ENCODE measurements around the gene SEMA4F.
"Not testable (repeated sequence)": the region's sequence is repeated elsewhere in the genome, so short reads cannot be mapped to it uniquely, and the experiment has no call there.

SEMA4F gene

GRCh38 chr2:74620671-74621070 is 33.4 kb upstream of the SEMA4F start:
- no peak for TF ChIP-seq CTCF (IDR thresholded peaks at IDR 0.05; ENCODE audit: low read depth, low read length)
- DNase-seq (ENCODE audit: low read depth in 2 of 2) = no peak
- H3K4me3 ChIP-seq (replicated peaks in 1 of 2; ENCODE audit: low read depth in 2 of 2, low read length in 2 of 2) = no peak overlapping the region

DNA sequence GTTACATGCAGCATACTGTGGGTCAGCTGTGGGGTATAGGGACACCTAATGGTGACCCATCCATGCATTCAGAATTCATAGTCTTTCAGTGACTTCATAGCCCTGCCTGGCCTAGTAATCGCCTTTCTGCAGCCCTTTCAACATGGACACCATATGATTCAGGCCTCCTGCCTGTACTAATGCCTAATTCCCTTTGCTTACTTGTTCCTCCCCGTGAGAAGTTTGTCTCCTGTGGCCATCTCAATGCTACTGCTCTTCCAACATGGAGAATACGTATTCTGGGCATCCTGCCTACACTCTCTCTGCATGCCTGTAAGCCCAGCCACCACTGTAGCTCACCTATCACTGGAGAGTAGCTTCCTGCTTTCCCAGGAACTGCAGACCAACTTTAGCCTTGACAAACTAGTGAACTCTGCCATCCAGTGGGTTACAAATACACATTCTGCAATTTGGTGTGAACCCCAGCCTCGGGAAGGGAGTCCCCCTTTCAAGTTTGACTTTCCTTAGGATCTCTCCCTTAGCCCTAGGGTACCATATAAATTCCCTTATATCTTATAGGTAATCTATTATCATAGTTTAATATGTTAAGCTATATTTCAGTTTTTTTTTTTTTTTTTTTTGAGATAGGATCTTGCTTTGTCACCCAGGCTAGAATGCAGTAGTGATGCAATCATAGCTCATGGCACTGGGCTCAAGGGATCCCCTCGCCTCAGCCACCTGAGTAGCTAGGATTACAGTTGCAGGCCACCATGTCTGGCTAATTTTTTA is 28.2 kb upstream of the SEMA4F start:
- no peak for TF ChIP-seq CTCF (IDR thresholded peaks at IDR 0.05; ENCODE audit: low read depth, low read length)
- no peak overlapping the region for H3K4me3 ChIP-seq (replicated peaks in 1 of 2; ENCODE audit: low read depth in 2 of 2, low read length in 2 of 2)
- DNase-seq (ENCODE audit: low read depth in 2 of 2) = no peak

- H3K4me3 ChIP-seq (replicated peaks in 1 of 2; ENCODE audit: low read depth in 2 of 2, low read length in 2 of 2) = no peak overlapping the region
- no peak for DNase-seq (ENCODE audit: low read depth in 2 of 2)
- no peak for TF ChIP-seq CTCF (IDR thresholded peaks at IDR 0.05; ENCODE audit: low read depth, low read length)
Observed at GRCh38 chr2:74628538-74629105, 25.4 kb upstream of the SEMA4F start.

DNA sequence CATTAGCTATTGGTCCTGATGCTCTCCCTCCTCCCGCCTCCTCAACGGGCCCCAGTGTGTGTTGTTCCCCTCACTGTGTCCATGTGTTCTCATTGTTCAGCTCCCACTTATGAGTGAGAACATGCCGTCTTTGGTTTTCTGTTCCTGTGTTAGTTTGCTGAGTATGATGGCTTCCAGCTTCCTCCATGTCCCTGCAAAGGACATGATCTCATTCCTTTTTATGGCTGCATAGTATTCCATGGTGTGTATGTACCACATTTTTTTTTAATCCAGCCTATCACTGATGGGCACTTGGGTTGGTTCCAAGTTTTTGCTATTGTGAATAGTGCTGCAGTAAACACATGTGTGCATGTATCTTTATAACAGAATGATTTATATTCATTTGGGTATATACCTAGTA is 23.6 kb upstream of the SEMA4F start:
- H3K4me3 ChIP-seq (replicated peaks in 1 of 2; ENCODE audit: low read depth in 2 of 2, low read length in 2 of 2); DNase-seq (ENCODE audit: low read depth in 2 of 2): not testable (repeated sequence)

- peak; percentile 21 for TF ChIP-seq CTCF (IDR thresholded peaks at IDR 0.05; ENCODE audit: low read depth, low read length)
- peak; percentile 27 to 40 for DNase-seq (ENCODE audit: low read depth in 2 of 2)
Observed at GRCh38 chr2:74632209-74632938, 21.7 kb upstream of the SEMA4F start.

GRCh38 chr2:74632939-74633312 is 21.1 kb upstream of the SEMA4F start:
- TF ChIP-seq CTCF (IDR thresholded peaks at IDR 0.05; ENCODE audit: low read depth, low read length) = no peak
- H3K4me3 ChIP-seq (replicated peaks in 1 of 2; ENCODE audit: low read depth in 2 of 2, low read length in 2 of 2) = no peak overlapping the region
- no peak for DNase-seq (ENCODE audit: low read depth in 2 of 2)

More at GRCh38 chr2:74632209-74632938, 21.7 kb upstream of the SEMA4F start:
- no peak overlapping the region for H3K4me3 ChIP-seq (replicated peaks in 1 of 2; ENCODE audit: low read depth in 2 of 2, low read length in 2 of 2)

GRCh38 chr2:74639550-74639949 is 14.5 kb upstream of the SEMA4F start:
- DNase-seq (ENCODE audit: low read depth in 2 of 2) = no peak
- no peak for TF ChIP-seq CTCF (IDR thresholded peaks at IDR 0.05; ENCODE audit: low read depth, low read length)
- H3K4me3 ChIP-seq (replicated peaks in 1 of 2; ENCODE audit: low read depth in 2 of 2, low read length in 2 of 2) = no peak overlapping the region
